IPS-15b (cell line): ENCODE measurements around the gene PRKCSH.
"Not testable (repeated sequence)": the region's sequence is repeated elsewhere in the genome, so short reads cannot be mapped to it uniquely, and the experiment has no call there.

Experiments
- H3K27me3 ChIP-seq: one replicate; pipeline ENCODE4 v1.6.1; 2013; ENCODE audit warnings: low read length; ENCODE audit not compliant: control insufficient read depth, insufficient read depth
- H3K36me3 ChIP-seq: one replicate; pipeline ENCODE4 v1.6.1; 2013; ENCODE audit warnings: low read length; ENCODE audit not compliant: control insufficient read depth, insufficient read depth
- H3K4me1 ChIP-seq: one replicate; pipeline ENCODE4 v1.6.1; 2013; ENCODE audit warnings: mild to moderate bottlenecking, low read length; ENCODE audit not compliant: control insufficient read depth, insufficient read depth
- H3K4me3 ChIP-seq: one replicate; pipeline ENCODE4 v1.5.1; 2013; ENCODE audit warnings: low read depth, low read length
- H3K9ac ChIP-seq: one replicate; pipeline ENCODE4 v1.6.1; 2013; ENCODE audit warnings: low read depth, mild to moderate bottlenecking, low read length
- H3K9me3 ChIP-seq: one replicate; pipeline ENCODE4 v1.6.1; 2013; ENCODE audit warnings: mild to moderate bottlenecking, low read length; ENCODE audit not compliant: control insufficient read depth, insufficient read depth

PRKCSH gene

DNA sequence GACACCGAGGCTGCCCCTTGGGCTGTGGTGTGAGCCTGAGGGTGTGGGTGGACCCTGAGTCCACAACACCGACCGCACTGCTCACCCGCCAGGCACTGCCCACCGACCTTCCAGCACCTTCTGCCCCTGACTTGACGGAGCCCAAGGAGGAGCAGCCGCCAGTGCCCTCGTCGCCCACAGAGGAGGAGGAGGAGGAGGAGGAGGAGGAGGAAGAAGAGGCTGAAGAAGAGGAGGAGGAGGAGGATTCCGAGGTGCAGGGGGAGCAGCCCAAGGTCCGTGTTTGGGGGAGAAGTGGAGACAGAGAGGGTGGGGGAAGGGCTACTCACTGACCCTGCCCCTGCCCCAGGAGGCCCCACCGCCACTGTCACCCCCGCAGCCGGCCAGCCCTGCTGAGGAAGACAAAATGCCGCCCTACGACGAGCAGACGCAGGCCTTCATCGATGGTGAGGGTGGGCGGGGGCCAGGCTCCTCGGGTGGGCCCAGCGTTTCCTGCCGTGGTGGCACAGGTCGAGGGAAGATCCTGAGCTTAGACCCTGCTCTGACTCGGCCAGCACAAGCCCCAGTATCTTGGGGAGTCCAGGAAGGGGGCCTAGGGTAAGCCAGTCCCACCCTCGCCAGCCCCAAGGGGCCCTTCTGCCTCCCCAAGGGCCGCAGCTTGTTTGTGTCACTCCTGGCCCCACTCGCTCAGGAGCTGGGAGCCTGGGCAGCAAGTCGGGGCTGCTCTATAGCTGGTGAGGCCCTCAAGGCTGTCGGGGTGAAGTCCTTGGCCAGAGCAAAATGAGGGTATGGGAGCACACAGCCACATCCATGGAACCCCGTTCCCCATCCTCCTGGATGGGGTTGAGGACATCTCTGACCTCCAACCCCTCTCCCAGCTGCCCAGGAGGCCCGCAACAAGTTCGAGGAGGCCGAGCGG lies 12.2 kb downstream of the PRKCSH start:
- Histone ChIP-seq H3K9me3 (no peaks in the 10 kb centered on the region), H3K27me3 (no peaks in the 10 kb centered on the region), H3K9ac (no peak overlapping the region), H3K36me3 (peaks cover 61% of the 10 kb centered on the region), H3K4me3 (no peak overlapping the region), H3K4me1 (no peaks in the 10 kb centered on the region)

DNA sequence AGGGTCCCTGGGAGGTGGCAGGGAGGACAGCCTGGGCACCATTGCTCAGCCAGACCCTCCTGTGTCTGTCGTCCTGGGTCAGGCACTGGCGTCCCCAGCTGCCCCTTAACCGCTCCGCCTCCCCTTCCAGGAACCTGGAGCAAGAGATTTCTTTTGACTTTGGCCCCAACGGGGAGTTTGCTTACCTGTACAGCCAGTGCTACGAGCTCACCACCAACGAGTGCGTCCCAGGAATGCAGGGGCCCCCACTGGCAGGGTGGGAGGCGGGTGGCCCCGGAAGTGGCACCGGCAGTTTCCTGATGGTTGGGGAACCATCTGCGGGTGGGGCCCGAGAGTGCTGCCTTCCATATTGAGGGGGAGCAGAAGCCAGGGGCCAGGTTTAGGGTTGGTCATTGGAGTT lies 13.0 kb downstream of the PRKCSH start:
- Histone ChIP-seq H3K36me3 (peaks cover 59% of the 10 kb centered on the region), H3K9me3 (no peaks in the 10 kb centered on the region), H3K27me3 (no peaks in the 10 kb centered on the region), H3K4me3 (no peak overlapping the region), H3K9ac (no peak overlapping the region), H3K4me1 (no peaks in the 10 kb centered on the region)

DNA sequence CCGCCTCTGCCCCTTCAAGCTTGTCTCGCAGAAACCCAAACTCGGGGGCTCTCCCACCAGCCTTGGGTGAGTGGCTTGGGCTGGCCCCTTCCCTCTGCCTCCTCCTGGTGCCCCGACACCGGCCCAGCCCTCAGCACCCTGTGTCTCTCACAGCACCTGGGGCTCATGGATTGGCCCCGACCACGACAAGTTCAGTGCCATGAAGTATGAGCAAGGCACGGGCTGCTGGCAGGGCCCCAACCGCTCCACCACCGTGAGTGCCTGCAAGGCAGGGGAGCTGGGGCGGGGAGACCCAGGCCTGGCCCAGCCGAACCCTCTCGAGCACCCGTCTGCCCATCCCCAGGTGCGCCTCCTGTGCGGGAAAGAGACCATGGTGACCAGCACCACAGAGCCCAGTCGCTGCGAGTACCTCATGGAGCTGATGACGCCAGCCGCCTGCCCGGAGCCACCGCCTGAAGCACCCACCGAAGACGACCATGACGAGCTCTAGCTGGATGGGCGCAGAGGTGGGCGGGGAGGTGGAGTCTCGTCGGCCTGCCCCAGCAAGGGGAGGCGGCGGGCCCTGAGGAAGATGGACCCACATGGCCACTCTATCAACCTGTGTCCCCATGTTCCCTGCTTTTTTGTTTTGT lies 13.6 kb downstream of the PRKCSH start:
- Histone ChIP-seq H3K9ac (no peak overlapping the region), H3K4me3 (no peak overlapping the region), H3K27me3 (no peaks in the 10 kb centered on the region), H3K4me1 (no peaks in the 10 kb centered on the region), H3K9me3 (no peaks in the 10 kb centered on the region), H3K36me3 (peaks cover 58% of the 10 kb centered on the region)

DNA sequence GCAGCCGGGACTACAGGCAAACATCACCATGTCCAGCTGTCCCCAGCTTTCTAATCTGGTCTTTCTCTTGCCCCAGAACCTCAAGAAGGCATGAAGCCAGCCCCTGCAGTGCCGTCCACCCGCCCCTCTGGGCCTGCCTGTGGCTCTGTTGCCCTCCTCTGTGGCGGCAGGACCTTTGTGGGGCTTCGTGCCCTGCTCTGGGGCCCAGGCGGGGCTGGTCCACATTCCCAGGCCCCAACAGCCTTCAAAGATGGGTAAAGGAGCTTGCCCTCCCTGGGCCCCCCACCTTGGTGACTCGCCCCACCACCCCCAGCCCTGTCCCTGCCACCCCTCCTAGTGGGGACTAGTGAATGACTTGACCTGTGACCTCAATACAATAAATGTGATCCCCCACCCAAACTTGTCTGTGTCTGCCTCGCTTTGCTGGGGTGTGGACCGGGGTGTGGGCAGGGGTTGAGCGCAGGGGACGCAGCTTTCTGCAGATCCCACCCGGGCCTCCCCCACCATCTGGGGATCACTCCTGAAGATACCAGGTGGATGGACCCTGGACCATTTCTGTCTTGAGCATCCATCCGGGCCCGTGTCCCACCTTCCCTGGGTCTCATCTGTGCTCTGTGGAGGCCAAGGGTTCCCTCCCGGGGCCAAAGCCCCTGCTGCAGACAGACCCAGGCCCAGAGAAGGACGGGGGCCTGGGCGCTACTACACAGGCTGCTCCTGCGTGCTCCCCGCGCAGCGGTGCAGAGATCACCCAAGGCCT lies 15.3 kb downstream of the PRKCSH start:
- H3K36me3 ChIP-seq: peaks cover 42% of the 10 kb centered on the region
- no peak overlapping the region for H3K4me3 ChIP-seq
- no peaks in the 10 kb centered on the region for H3K27me3 ChIP-seq
- no peaks in the 10 kb centered on the region for H3K4me1 ChIP-seq
- no peaks in the 10 kb centered on the region for H3K9me3 ChIP-seq
- no peak overlapping the region for H3K9ac ChIP-seq

DNA sequence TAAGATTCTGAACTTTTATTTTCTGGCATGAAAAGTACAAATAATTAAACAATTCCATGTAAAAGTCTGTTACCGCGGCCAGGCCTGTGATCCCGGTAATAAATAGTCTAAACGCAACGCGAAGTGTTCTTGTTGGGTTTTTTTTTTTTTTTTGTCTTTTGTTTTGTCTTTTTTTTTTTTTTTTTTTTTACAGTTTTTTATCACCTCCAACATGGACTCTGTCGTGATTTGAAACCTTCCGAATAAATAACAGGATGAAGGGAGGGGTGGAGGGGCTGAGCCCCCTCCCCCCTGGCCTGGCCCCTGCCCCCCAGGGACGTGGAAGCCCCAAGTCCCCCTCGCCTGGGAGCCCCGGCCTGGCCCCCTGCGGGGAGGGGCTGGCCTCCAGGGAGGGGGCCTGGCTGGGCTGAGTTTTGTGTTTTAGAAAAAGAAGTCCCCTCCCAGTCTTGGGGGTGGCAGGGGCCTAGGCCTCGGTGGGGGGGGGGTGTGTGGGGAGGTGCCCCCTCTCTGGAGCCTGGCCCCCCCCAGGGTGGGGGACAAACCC lies 16.0 kb downstream of the PRKCSH start:
- H3K4me3 ChIP-seq: no peak overlapping the region
- H3K9me3 ChIP-seq: no peaks in the 10 kb centered on the region
- no peak overlapping the region for H3K9ac ChIP-seq
- peaks cover 38% of the 10 kb centered on the region for H3K36me3 ChIP-seq
- no peaks in the 10 kb centered on the region for H3K4me1 ChIP-seq
- H3K27me3 ChIP-seq: no peaks in the 10 kb centered on the region

DNA sequence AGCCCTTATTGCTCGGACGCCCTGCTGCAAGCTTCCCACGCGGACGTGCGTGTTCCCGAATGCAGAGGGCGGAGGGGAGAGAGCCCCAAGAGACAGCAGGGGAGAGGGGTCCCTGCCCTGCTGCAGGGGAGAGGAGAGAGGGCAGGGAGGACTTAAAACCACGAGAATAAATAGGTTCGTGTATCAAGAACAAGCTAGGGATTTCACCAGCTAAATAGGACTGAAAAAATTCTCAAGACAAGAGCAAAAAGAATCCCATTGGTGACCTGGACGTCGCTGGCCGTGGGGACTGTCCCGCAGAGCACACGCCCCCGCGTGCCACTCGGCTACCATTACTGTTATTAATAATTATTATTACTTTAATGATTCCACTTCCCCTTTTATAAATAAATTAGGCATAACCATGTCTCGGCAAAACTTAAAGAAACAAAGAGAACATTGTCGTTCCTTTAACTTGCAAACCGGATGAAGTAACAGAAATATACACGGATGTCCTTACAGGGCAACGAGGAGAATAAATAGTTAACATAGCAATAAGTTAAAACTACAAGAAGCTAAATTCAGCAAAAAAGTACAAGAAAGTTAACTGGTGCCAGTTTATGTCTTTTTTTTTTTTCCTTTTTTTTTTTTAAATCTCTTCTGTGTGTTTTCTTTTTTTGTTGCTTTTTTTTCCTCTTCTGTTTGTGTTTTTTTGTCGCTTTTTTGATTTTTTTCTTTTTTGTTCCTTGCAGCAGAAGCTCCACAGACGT lies 16.6 kb downstream of the PRKCSH start:
- H3K27me3 ChIP-seq: no peaks in the 10 kb centered on the region
- H3K9ac ChIP-seq: no peak overlapping the region
- no peak overlapping the region for H3K4me3 ChIP-seq
- H3K9me3 ChIP-seq: no peaks in the 10 kb centered on the region
- H3K36me3 ChIP-seq: peaks cover 33% of the 10 kb centered on the region
- no peaks in the 10 kb centered on the region for H3K4me1 ChIP-seq

DNA sequence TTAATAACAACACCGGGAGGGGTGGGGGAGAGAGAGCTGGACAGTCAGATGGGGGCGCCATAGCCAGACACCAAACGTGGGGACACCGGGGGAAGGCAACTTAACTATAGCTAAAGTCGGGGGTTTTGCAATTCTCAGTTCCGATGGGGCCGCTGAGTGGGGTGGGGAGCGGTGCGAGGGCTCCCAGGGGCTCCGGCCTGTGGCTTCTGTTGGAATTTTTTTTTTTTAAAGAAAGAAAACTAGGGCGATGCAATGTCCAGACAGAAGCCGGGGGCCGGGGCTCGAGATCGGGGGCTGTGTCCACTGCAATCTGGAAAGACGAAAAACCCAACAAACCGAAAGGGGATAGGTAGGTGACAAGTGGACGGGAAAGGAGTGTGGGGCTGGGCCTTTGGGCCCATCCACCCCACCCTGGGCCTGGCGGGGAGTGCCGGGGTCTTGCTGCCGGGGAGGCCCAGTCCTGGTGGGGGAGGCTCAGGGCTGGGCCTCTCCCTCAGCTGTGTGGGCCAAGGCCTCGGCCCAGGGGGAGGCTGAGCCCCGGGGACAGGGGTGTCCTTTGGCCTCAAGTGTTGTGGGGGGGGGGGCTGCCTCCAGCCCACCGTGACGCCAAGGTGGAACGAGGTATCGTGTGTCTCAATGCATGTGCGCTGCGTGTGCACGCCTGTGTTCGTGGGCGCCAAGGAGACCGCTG lies 17.3 kb downstream of the PRKCSH start:
- Histone ChIP-seq H3K36me3 (peaks cover 25% of the 10 kb centered on the region), H3K4me3 (no peak overlapping the region), H3K27me3 (no peaks in the 10 kb centered on the region), H3K4me1 (peaks cover 5% of the 10 kb centered on the region), H3K9ac (no peak overlapping the region), H3K9me3 (no peaks in the 10 kb centered on the region)

DNA sequence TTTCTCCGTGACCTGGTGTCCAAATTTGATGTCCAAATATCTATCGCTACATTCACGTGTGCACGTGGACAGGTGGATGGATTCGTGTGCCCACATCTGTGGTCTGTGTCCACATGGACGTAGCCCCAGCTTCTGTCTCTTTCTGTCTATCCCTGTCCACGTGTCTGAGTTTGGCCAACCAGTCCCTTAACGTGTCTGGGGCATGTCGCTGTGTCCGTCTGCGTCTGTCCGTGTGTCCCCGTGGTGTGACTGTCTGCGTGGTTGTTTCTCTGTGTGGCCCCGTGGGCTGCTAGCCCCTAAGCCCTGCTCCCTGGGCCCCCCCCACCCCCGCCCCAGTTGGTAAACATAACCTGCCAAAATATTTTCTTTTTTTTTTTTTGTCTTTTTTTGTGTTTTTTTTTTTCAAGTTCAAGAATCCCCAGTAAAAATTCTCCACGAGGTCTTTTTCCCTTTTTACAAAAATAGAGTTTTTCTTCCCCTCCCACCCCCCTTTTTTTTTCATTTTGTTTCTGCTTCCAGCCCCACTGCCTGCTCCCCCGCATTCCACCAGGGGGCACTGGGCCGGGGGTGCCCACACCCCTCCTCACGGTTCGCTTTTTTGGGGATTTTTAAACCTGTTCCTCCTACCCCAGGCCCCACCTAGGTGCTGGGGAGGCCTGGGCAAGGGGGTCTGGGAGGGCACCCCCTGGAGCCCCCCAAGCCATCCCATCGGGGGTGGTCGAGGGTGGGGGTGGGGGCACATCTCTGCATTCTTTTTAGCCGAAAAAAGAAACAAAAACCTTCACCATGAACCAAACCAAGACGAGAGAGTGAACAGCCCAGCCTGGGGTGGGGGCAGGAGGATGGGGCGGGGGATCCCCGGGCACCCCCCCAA lies 18.3 kb downstream of the PRKCSH start:
- Histone ChIP-seq H3K27me3 (no peaks in the 10 kb centered on the region), H3K4me3 (no peak overlapping the region), H3K4me1 (peaks cover 5% of the 10 kb centered on the region), H3K9me3 (no peaks in the 10 kb centered on the region), H3K36me3 (peaks cover 16% of the 10 kb centered on the region), H3K9ac (no peak overlapping the region)

DNA sequence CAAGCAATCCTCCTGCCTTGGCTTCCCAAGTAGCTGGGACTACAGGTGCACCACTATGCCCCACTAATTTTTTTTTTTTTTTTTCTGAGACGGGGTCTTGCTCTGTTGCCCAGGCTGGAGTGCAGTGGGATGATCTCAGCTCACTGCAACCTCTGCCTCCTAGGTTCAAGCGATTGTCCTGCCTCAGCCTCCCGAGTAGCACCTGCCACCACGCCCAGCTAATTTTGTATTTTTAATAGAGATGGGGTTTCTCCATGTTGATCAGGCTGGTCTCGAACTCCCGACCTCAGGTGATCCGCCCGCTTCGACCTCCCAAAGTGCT lies 19.8 kb downstream of the PRKCSH start:
- H3K4me1 ChIP-seq, H3K27me3 ChIP-seq, H3K9ac ChIP-seq, H3K36me3 ChIP-seq, H3K4me3 ChIP-seq, H3K9me3 ChIP-seq: not testable (repeated sequence)

DNA sequence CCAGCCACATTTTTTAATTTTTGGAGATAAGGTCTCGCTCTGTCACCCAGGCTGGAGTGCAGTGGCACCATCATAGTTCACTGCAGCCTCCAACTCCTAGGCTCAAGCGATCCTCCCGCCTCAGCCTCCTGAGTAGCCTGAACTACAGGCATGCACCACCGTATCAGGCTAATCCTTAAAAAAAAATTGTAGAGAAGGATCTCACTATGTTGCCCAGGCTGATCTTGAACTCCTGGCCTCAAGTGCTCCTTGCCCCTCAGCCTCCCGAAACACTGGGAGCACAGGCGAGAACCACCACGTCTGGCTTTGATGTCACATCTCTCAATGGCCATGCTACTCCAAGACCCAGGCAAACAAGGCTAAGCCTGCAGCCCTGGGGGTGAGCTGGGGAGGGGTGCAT lies 21.2 kb downstream of the PRKCSH start:
- Histone ChIP-seq H3K9ac (no peak overlapping the region), H3K27me3 (no peaks in the 10 kb centered on the region), H3K9me3 (no peaks in the 10 kb centered on the region), H3K4me3 (no peak overlapping the region), H3K4me1 (peaks cover 5% of the 10 kb centered on the region), H3K36me3 (no peaks in the 10 kb centered on the region)
